ENCODE measurements around the gene AURKB. TPM values are rescaled to one million over a fixed set of nuclear protein-coding genes. Genes with fewer than 3 reads are reported as not detected.

AURKB gene
- total RNA-seq, 4 donors from 2014 or later, result 12.8 TPM; not detected in 3

DNA sequence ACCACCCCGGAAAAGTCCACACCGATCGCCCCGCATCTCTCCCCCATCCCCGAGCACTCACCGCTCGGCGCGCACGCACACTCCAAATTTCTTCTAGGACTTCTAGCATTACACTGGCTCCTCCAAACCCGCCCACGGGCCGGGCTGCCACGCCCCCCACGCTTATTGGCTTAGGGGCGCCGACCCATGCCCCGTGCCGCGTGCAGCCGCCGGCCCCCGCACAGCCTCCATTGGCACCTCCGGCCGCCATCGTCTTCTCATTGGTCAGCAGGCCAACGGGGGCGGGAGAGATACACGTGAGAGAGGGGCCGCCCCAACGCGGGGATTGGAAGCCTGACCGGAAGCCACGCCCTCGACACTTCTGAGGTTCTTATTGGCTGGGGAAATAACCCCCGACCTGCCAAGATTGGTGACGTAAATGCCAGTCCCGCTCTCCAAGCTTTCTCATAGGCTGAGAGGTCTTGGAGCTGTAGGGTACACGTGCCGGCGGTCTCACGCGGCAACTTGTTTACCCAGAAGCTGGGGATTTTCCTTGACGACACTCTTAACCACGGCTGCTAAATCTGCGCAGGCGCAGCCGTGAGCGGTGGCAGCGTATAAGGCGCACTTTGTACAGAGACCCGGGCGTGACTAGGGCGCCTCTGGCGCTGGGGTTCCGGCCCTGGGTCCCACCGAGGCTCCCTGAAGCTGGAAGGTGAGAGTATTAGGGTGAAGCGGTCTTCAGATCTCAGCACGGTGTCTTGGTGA lies 54.0 kb downstream of the AURKB start:
- peak overlapping the region; percentile 89 to 93 for H3K4me3 ChIP-seq
- H3K27me3 ChIP-seq, result no peaks in the 10 kb centered on the region
- peaks cover 3 to 15% of the 10 kb centered on the region in 2 donors for H3K4me1 ChIP-seq
- no peaks in the 10 kb centered on the region for H3K9me3 ChIP-seq
- TF ChIP-seq, protein P1, sequence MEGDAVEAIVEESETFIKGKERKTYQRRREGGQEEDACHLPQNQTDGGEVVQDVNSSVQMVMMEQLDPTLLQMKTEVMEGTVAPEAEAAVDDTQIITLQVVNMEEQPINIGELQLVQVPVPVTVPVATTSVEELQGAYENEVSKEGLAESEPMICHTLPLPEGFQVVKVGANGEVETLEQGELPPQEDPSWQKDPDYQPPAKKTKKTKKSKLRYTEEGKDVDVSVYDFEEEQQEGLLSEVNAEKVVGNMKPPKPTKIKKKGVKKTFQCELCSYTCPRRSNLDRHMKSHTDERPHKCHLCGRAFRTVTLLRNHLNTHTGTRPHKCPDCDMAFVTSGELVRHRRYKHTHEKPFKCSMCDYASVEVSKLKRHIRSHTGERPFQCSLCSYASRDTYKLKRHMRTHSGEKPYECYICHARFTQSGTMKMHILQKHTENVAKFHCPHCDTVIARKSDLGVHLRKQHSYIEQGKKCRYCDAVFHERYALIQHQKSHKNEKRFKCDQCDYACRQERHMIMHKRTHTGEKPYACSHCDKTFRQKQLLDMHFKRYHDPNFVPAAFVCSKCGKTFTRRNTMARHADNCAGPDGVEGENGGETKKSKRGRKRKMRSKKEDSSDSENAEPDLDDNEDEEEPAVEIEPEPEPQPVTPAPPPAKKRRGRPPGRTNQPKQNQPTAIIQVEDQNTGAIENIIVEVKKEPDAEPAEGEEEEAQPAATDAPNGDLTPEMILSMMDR (IDR thresholded peaks at IDR 0.05), result peak in 2 of 4 experiments; percentile 20 to 45
- TF ChIP-seq POLR2A (IDR thresholded peaks at IDR 0.05), result peak; percentile 99 to 100
- peak; percentile 100 for DNase-seq
- H3K27ac ChIP-seq, result peak overlapping the region; percentile 100
- no peaks in the 10 kb centered on the region for H3K36me3 ChIP-seq
- intact Hi-C loops (cut with DNase I; ENCODE audit: low total_unique reads), result no loop called here

DNA sequence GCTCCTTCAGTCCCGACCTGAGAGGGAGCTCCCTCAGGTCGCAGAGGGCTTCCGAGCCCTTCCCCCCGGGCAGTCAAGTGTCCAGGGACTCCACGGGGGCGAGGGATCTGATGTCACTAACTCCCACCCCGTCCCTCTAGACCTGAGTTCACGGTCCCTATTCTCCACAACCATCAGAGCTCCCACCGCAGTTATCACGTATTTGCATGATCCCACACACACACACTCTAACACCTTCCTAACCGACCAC lies 54.5 kb downstream of the AURKB start:
- Histone ChIP-seq H3K27ac (peak overlapping the region; percentile 100), H3K27me3 (no peaks in the 10 kb centered on the region), H3K4me1 (peaks cover 3 to 10% of the 10 kb centered on the region in 2 donors), H3K36me3 (no peaks in the 10 kb centered on the region), H3K9me3 (no peaks in the 10 kb centered on the region), H3K4me3 (peak overlapping the region; percentile 89 to 93)
- TF ChIP-seq, protein P1 (IDR thresholded peaks at IDR 0.05), result no peak
- no peak for TF ChIP-seq POLR2A (IDR thresholded peaks at IDR 0.05)
- intact Hi-C loops (cut with DNase I; ENCODE audit: low total_unique reads), result no loop called here
- DNase-seq, result no peak

DNA sequence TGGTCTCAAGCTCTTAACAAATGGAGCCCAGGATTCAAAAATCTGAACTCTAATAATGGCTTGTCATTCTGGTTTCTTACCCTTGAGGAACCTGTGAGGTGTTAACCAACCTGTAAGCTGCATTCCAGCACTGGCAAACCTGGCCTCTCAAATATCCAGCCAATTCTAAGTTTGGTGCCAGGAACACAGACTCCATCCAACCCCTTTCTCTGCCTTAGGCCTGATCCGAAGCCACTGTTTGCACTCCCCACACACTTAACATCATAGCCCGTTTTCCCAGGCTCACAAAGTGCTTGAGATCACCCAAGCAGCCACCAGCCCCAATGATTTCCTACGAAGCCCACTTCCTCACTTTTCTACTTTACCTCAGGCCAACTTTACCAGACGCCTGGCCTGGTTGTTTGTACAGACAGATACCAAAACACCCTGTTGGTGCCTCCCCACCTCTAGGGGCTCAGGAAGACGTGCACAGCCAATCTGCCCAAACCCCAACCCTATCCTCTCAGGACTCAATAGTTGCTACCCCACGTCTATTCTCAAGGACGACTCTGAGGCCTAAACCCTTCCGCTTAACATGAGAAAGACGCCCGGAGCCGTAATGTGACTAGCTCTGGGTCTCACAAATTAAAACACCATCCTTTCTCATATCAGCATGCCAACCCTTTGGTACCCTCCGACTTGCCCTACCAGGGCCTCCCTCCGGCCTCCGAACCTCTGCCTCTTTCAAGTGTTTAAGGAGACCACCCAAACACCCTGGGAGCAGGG lies 55.0 kb downstream of the AURKB start:
- intact Hi-C loops (cut with DNase I; ENCODE audit: low total_unique reads), result no loop called here

More for the DNA sequence above, 55.0 kb downstream of the AURKB start:
- H3K4me1 ChIP-seq, result peaks cover 4 to 12% of the 10 kb centered on the region in 2 donors
- H3K4me3 ChIP-seq, result peak overlapping the region; percentile 89 to 93
- TF ChIP-seq POLR2A (IDR thresholded peaks at IDR 0.05), result no peak
- TF ChIP-seq, protein P1 (IDR thresholded peaks at IDR 0.05), result no peak
- no peaks in the 10 kb centered on the region for H3K9me3 ChIP-seq
- peak overlapping the region; percentile 100 for H3K27ac ChIP-seq
- no peaks in the 10 kb centered on the region for H3K36me3 ChIP-seq
- no peaks in the 10 kb centered on the region for H3K27me3 ChIP-seq
- peak in 1 of 2 donors; percentile 39 for DNase-seq

MicroRNAs encoded within 50 kb of the gene (microRNA counts, 767-probe panel; counts per million panel counts)
- microRNA hsa-miR-4521, result 0 counts per million in 2 donors

Small RNA genes lying within 50 kb of the gene (microRNA-seq; reads per million reads assigned to microRNA genes)
- gene MIR4521 (ENCODE audit: borderline microRNAs expressed, borderline replicate concordance), result 1.5 reads per million

Other genes with a start within 250 kb of the AURKB start
- under 1 TPM in 1 of 4 donors, not detected in 3; 0.14 TPM for gene GUCY2D, start 208.0 kb downstream of the AURKB start, total RNA-seq
- 1 to 10 TPM in 1 of 4 donors, under 1 TPM in 2, not detected in 1; 0.14 to 1.5 (median 0.24) TPM for gene ALOX15B, start 171.5 kb downstream of the AURKB start, total RNA-seq
- gene ALOX12B, start 122.9 kb downstream of the AURKB start, total RNA-seq, result not detected
- gene ALOXE3, start 92.1 kb downstream of the AURKB start, total RNA-seq, result under 1 TPM in 1 of 4 donors, not detected in 3; 0.26 TPM
- gene HES7, start 86.5 kb downstream of the AURKB start, total RNA-seq, result under 1 TPM in 1 of 4 donors, not detected in 3; 0.61 TPM
- gene PER1, start 58.2 kb downstream of the AURKB start, total RNA-seq, result 100 to 1,000 TPM in 3 of 4 donors, 10 to 100 TPM in 1; 20.0 to 396 (median 163) TPM
- gene VAMP2, start 47.6 kb downstream of the AURKB start, total RNA-seq, result 100 to 1,000 TPM in 1 of 4 donors, 10 to 100 TPM in 2, 1 to 10 TPM in 1; 6.7 to 150 (median 14.1) TPM
- gene TMEM107, start 34.2 kb downstream of the AURKB start, total RNA-seq, result 10 to 100 TPM in 3 of 4 donors, under 1 TPM in 1; 0.77 to 42.6 (median 25.1) TPM
- gene BORCS6, start 20.4 kb downstream of the AURKB start, total RNA-seq, result 1 to 10 TPM in 3 of 4 donors, under 1 TPM in 1; under 0.01 to 9.0 (median 6.1) TPM
- gene CTC1, start 37.5 kb upstream of the AURKB start, total RNA-seq, result 10 to 100 TPM in 3 of 4 donors, 1 to 10 TPM in 1; 8.2 to 83.0 (median 20.0) TPM
- gene PFAS, start 38.7 kb upstream of the AURKB start, total RNA-seq, result 10 to 100 TPM; 13.6 to 54.0 (median 40.0) TPM
- gene RANGRF, start 78.1 kb upstream of the AURKB start, total RNA-seq, result 10 to 100 TPM in 2 of 4 donors, 1 to 10 TPM in 2; 5.1 to 39.6 (median 16.4) TPM
- gene SLC25A35, start 84.8 kb upstream of the AURKB start, total RNA-seq, result 1 to 10 TPM in 2 of 4 donors, under 1 TPM in 2; 0.29 to 3.4 (median 0.95) TPM
- 10 to 100 TPM in 1 of 4 donors, 1 to 10 TPM in 3; 1.0 to 35.5 (median 4.8) TPM for gene ARHGEF15, start 99.7 kb upstream of the AURKB start, total RNA-seq
- gene ODF4, start 129.3 kb upstream of the AURKB start, total RNA-seq, result not detected
- gene RPL26, start 172.6 kb upstream of the AURKB start, total RNA-seq, result over 10,000 TPM in 1 of 4 donors, 1,000 to 10,000 TPM in 3; 2,192 to 15,169 (median 5,752) TPM
- gene RNF222, start 187.3 kb upstream of the AURKB start, total RNA-seq, result not detected
- 100 to 1,000 TPM in 1 of 4 donors, 10 to 100 TPM in 3; 19.5 to 114 (median 63.8) TPM for gene NDEL1, start 225.3 kb upstream of the AURKB start, total RNA-seq